GM13977 (cell line): ENCODE measurements around the gene NOTCH3.

ENCODE experiments used
- DNase-seq: peaks from one replicate; pipeline ENCODE4 v3.0.0; 2012; ENCODE audit warnings: low spot score
- in situ Hi-C: fragments of 300-500 bp; cut with MboI; formaldehyde crosslinking; loops from one replicate; pipeline ENCODE4 v1.12.0; 2022; ENCODE audit warnings: low sequenced_read_pairs, low pct_unique_long_range_greater_than_20kb, mixed read lengths, inconsistent platforms; ENCODE audit not compliant: unreplicated experiment
- TF ChIP-seq, protein P1 (sequence below): IDR thresholded peaks from 2 replicates; pipeline ENCODE4 v1.5.1; 2012; ENCODE audit warnings: mild to moderate bottlenecking, control low read depth; ENCODE audit not compliant: insufficient read depth; ENCODE audit errors: extremely low read depth, missing control alignments

NOTCH3 gene

DNA sequence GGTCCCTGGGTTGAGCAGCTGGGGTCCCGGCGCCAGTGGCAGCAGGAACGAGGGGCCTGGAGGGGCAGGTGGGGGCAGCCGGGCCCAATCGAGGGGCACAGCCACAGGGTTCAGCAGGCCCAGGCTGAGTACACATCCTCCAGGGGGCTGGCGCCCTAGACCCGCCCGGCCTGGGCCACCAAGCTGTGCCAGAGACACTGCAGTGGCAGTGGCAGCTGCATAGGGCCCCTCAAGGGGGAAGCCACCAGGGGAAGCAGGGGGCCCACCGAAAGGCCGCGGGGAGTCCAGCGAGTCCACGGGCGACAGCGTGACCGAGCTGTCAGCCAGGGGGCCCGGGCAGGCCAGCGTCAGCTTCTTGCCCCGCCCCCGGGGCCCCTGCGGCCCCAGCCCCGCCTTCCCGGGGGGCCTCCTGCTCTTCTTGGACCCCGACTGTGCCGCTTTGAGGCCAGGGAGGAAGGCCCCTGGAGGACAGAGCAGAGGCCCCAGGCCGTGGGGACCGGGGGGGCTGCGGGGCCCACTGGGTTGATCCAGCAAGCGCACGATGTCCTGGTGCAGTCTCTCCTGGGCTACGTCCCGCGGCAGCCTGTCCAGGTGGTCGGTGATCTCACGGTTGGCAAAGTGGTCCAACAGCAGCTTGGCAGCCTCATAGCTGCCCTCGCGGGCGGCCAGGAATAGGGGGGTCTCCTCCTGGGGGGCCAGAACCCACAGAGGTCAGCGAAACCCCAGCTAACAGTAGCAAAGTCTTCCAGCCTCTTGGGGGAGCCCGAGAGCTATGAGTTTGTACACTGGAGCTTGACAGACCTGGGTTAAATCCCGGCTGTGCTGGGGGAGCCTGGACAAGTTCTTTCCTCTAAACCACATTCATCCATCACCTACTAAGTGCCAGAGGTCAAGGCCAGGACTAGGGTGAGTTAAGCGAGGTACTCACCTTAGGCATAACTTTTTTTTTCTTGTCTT is 39.5 kb downstream of the NOTCH3 start:
- peak; percentile 76 for DNase-seq
- in situ Hi-C loops: no loop called here
- TF ChIP-seq, protein P1, sequence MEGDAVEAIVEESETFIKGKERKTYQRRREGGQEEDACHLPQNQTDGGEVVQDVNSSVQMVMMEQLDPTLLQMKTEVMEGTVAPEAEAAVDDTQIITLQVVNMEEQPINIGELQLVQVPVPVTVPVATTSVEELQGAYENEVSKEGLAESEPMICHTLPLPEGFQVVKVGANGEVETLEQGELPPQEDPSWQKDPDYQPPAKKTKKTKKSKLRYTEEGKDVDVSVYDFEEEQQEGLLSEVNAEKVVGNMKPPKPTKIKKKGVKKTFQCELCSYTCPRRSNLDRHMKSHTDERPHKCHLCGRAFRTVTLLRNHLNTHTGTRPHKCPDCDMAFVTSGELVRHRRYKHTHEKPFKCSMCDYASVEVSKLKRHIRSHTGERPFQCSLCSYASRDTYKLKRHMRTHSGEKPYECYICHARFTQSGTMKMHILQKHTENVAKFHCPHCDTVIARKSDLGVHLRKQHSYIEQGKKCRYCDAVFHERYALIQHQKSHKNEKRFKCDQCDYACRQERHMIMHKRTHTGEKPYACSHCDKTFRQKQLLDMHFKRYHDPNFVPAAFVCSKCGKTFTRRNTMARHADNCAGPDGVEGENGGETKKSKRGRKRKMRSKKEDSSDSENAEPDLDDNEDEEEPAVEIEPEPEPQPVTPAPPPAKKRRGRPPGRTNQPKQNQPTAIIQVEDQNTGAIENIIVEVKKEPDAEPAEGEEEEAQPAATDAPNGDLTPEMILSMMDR: peak; percentile 60

DNA sequence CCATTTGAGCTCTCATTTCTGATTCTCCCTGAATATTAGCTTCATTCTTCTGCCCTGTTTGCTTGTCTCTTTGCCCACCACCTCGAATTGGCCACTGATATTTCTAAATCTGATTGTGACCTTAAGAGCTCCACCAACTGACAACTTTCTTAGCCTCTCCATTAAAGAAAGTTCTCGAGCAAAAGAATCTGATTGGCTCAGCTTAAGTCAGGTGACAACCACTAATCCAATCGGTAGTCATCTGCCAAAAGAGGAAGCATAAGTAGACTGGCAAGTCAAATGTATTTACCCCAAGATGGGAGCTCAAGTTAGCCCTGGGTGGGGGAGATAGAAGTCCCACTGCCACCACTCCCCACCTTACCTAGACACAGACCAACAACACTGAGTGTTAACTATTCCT is 41.5 kb downstream of the NOTCH3 start:
- TF ChIP-seq, protein P1: no peak
- in situ Hi-C loops: no loop called here
- no peak for DNase-seq

DNA sequence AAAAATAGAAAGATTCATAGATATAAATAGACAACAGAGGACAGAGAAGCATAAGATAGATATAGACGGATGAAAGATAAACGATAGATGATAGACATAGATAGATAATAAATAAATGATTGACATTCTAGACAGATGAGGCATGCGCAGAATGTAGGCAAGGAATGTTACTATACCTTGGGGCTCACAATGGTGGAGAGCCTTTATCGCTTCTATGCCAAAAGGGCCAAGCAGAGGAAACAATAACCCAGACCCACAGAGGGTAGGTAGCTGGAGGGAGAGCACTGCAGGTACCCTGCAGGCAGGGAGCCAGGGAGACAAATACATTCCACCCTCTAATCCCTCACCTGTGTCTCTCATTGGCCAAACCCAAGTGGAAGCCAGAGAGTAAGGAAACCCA is 44.4 kb downstream of the NOTCH3 start:
- DNase-seq: no peak
- in situ Hi-C loops: no loop called here
- TF ChIP-seq, protein P1: no peak

DNA sequence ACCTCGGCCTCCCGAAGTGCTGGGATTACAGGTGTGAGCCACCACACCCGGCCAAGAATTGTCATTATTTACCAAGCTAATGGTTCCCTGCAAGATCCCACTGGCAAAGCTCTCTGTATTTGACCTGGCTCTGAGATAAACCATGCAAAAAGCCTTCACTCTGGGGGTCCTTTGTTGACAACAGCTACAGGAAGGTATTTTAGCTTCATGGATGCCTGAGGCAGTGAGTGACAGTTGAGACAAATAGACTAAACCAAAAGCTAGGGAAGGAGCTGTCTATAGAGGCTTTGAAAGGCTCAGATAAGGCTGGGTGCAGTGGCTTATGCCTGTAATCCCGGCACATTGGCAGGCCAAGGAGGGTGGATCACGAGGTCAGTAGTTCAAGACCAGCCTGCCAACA is 45.5 kb downstream of the NOTCH3 start:
- no peak for DNase-seq
- TF ChIP-seq, protein P1: no peak
- in situ Hi-C loops: no loop called here

DNA sequence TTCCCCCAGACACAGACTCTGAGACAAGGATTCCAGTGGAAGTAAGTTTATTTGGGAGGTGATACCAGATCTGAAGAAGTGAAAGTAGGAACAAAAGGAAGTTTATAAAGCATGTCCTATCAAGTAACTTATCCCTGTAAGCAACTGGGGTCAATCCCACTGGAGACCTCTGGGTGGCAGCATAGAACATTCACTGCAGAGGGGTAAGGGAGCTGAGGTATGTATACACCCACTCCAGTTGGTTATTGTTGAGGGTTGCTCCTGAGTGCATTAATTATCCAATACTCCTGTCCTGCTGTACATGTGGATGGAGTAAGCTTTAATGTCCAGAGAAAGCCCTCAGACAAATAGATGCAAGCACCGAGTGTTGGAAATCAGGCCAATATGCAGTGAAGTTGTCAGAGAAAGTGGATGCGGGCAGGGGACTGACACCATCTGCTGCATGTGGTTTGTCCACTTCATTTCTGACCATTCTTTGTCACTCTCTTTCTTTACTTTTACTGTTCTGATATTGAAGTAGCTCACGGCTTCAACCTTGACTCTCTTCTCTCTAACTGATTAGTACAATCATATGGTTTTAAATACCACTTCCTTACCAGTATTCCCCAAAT is 46.7 kb downstream of the NOTCH3 start:
- TF ChIP-seq, protein P1: peak; percentile 37
- no peak for DNase-seq
- in situ Hi-C loops: no loop called here

DNA sequence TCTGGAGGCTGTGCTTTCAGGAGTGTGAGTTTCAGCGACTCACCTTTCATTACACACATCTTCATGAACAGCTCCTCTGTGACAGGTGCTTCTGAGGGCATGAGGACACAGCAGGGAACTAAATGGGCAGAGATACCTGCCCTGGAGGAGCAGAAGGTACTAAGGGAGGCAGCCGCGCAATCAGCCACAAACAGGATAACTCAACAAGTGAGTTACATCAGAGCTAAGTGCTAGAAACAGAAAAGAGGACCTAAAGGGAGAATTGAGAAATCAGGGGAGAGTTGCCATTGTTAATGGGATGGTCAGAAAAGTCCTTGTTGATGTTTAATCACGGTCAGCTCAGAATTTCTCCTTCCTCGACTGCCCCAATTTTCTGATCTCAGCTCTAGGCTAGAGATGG is 51.1 kb downstream of the NOTCH3 start:
- no peak for DNase-seq
- TF ChIP-seq, protein P1: no peak
- in situ Hi-C loops: no loop called here
